ENCODE data around the gene EXOSC9. TPM values are rescaled to one million over a fixed set of nuclear protein-coding genes. Genes with fewer than 3 reads are reported as not detected.

EXOSC9 gene
- polyA plus RNA-seq, 1 of the 3 experiments (the other 2 are of a cell fraction), result 38.8 TPM

DNA sequence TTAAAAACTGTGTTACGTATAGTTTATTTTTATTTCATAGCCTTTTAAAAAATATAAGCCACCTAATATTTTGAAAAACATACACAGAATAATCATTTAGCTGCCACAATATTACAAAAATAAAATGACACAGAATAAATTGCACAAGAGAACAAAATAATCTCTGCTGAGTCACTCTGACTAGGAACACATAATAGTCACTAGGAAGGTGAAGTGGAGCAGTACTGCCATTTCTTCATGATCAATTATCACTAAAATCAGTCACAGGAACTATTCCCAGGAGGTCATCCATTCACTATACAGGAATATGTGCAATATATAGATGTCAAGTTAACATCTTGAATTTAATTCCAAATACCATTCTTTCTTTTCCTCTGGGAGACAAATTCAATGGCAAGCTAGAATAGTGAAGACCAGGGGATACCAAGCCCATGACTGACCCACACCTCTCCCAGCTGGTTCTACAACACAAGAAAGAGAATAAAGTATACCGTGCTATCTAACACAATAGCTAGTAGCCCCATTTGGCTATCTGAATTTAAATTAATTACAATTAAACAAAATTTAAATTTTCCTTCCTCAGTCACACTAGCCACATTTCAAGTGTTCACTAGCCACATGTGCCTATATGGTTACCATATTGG lies 42.1 kb upstream of the EXOSC9 start:
- H3K27me3 ChIP-seq (ENCODE audit: insufficient read depth), result no peaks in the 10 kb centered on the region
- no peaks in the 10 kb centered on the region for H3K79me2 ChIP-seq (ENCODE audit: insufficient read depth)
- H2AFZ ChIP-seq (ENCODE audit: low read depth), result no peak overlapping the region
- peaks cover 0 to 10% of the 10 kb centered on the region in 2 experiments for H3K36me3 ChIP-seq (replicated peaks in 1 of 2; ENCODE audit: control insufficient read depth in 1 of 2, insufficient read depth in 2 of 2, low read length in 1 of 2)
- no peak overlapping the region for H3K4me2 ChIP-seq
- no peak for DNase-seq
- CTCF ChIA-PET, result no interaction called here
- H3K4me1 ChIP-seq (ENCODE audit: control insufficient read depth in 1 of 2, insufficient read depth in 2 of 2, low read depth in 1 of 2, low read length in 1 of 2), result no peaks in the 10 kb centered on the region
- no peak overlapping the region for H3K9ac ChIP-seq
- H4K20me1 ChIP-seq (ENCODE audit: insufficient read depth), result no peaks in the 10 kb centered on the region
- POLR2A ChIA-PET, result interaction anchor here (1.3 kb wide), 1 partner anchor 42 kb away, joined by 4 read pairs; the partner anchor contains the start of gene EXOSC9
- H3K4me3 ChIP-seq (ENCODE audit: low read depth in 2 of 2, low read length in 1 of 2), result no peak overlapping the region
- no peak overlapping the region for H3K27ac ChIP-seq (ENCODE audit: low read depth in 2 of 2, low read length in 1 of 2)
- TF ChIP-seq ELF1 (IDR thresholded peaks at IDR 0.05) (no peak), EZH2phosphoT487 (IDR thresholded peaks at IDR 0.05; ENCODE audit: borderline replicate concordance, low read depth) (no peak), POLR2AphosphoS5 (IDR thresholded peaks at IDR 0.05; ENCODE audit: low read depth, low read length) (no peak), GABPA (IDR thresholded peaks at IDR 0.05; ENCODE audit: low read depth) (no peak), MXI1 (IDR thresholded peaks at IDR 0.05; ENCODE audit: low read depth, low read length) (no peak), RFX5 (IDR thresholded peaks at IDR 0.05; ENCODE audit: low read length) (no peak), FOXM1 (IDR thresholded peaks at IDR 0.05; ENCODE audit: low read depth) (no peak), RXRA (IDR thresholded peaks at IDR 0.05; ENCODE audit: borderline replicate concordance, low read depth) (no peak)
- TF ChIP-seq, protein P1, sequence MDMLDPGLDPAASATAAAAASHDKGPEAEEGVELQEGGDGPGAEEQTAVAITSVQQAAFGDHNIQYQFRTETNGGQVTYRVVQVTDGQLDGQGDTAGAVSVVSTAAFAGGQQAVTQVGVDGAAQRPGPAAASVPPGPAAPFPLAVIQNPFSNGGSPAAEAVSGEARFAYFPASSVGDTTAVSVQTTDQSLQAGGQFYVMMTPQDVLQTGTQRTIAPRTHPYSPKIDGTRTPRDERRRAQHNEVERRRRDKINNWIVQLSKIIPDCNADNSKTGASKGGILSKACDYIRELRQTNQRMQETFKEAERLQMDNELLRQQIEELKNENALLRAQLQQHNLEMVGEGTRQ (IDR thresholded peaks at IDR 0.05; ENCODE audit: borderline replicate concordance, low read depth, low read length), result no peak
- no peaks in the 10 kb centered on the region for H3K9me3 ChIP-seq
- no peaks in the 10 kb centered on the region for H3K9me2 ChIP-seq
- peaks cover 3% of the 10 kb centered on the region for H3F3A ChIP-seq (replicated peaks; ENCODE audit: insufficient read depth)
- WGBS (ENCODE audit: low lambda C conversion rate), result 60% methylated on average over 2 of the region's 2 CpGs

- H3K9me2 ChIP-seq, result no peaks in the 10 kb centered on the region
- H3K4me3 ChIP-seq (ENCODE audit: low read depth in 2 of 2, low read length in 1 of 2), result no peak overlapping the region
- no peak for DNase-seq
- no peaks in the 10 kb centered on the region for H3K4me1 ChIP-seq (ENCODE audit: control insufficient read depth in 1 of 2, insufficient read depth in 2 of 2, low read depth in 1 of 2, low read length in 1 of 2)
- 64% methylated on average over 3 of the region's 3 CpGs for WGBS (ENCODE audit: low lambda C conversion rate)
- TF ChIP-seq TAF1 (IDR thresholded peaks at IDR 0.05; ENCODE audit: borderline replicate concordance, low read depth, low read length), result no peak
- TF ChIP-seq NFIC (IDR thresholded peaks at IDR 0.05; ENCODE audit: borderline replicate concordance), result no peak
- no peak for TF ChIP-seq POLR2AphosphoS5 (IDR thresholded peaks at IDR 0.05; ENCODE audit: low read depth, low read length)
- no peak for TF ChIP-seq TEAD4 (IDR thresholded peaks at IDR 0.05; ENCODE audit: borderline replicate concordance, insufficient read depth)
- no peaks in the 10 kb centered on the region for H3K27me3 ChIP-seq (ENCODE audit: insufficient read depth)
- no peaks in the 10 kb centered on the region for H3K79me2 ChIP-seq (ENCODE audit: insufficient read depth)
- no peak overlapping the region for H3K9ac ChIP-seq
- no peak overlapping the region for H3K4me2 ChIP-seq
- H3K9me3 ChIP-seq, result no peaks in the 10 kb centered on the region
- no peak overlapping the region for H3K27ac ChIP-seq (ENCODE audit: low read depth in 2 of 2, low read length in 1 of 2)
- CTCF ChIA-PET, result interaction anchor here (1.4 kb wide), 1 partner anchor 23 kb away, joined by 5 read pairs; no protein-coding TSS in a partner anchor
- H3K36me3 ChIP-seq (replicated peaks in 1 of 2; ENCODE audit: control insufficient read depth in 1 of 2, insufficient read depth in 2 of 2, low read length in 1 of 2), result peaks cover 0 to 10% of the 10 kb centered on the region in 2 experiments
- no peak overlapping the region for H2AFZ ChIP-seq (ENCODE audit: low read depth)
- POLR2A ChIA-PET, result interaction anchor here (1.3 kb wide), 1 partner anchor 41 kb away, joined by 4 read pairs; the partner anchor contains the start of gene EXOSC9
- H3F3A ChIP-seq (replicated peaks; ENCODE audit: insufficient read depth), result peaks cover 3% of the 10 kb centered on the region
- H4K20me1 ChIP-seq (ENCODE audit: insufficient read depth), result no peaks in the 10 kb centered on the region
Observed at GRCh38 chr4:121760205-121760604, 40.9 kb upstream of the EXOSC9 start.
